ENCODE measurements around the gene FFAR2. TPM values are rescaled to one million over a fixed set of nuclear protein-coding genes. Genes with fewer than 3 reads are reported as not detected.

FFAR2 gene
- total RNA-seq, 1 donor from 2014 or later = not detected

DNA sequence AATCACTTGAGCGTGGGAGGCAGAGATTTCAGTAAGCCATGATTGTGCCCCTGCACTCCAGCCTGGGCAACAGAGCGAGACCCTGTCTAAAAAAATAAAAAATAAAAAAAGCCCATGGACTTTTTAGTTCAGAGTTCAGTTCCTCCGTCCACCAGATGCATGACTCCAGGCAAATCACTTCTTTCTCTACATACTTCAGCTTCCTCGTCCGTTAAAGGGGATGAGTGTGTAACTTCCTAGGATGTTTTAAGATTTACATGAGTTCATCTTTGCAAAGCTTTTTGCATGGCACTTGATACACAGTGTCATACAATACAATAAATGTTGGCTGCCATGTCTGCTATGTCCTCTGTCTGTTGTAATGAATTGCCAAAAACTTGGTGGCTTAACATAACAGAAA is 10.0 kb upstream of the FFAR2 start:
- intact Hi-C loops (cut with micrococcal nuclease) = no loop called here
- ATAC-seq (ENCODE audit: low read depth) = no peak
- DNase-seq = no peak
- TF ChIP-seq, protein P1, sequence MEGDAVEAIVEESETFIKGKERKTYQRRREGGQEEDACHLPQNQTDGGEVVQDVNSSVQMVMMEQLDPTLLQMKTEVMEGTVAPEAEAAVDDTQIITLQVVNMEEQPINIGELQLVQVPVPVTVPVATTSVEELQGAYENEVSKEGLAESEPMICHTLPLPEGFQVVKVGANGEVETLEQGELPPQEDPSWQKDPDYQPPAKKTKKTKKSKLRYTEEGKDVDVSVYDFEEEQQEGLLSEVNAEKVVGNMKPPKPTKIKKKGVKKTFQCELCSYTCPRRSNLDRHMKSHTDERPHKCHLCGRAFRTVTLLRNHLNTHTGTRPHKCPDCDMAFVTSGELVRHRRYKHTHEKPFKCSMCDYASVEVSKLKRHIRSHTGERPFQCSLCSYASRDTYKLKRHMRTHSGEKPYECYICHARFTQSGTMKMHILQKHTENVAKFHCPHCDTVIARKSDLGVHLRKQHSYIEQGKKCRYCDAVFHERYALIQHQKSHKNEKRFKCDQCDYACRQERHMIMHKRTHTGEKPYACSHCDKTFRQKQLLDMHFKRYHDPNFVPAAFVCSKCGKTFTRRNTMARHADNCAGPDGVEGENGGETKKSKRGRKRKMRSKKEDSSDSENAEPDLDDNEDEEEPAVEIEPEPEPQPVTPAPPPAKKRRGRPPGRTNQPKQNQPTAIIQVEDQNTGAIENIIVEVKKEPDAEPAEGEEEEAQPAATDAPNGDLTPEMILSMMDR (IDR thresholded peaks at IDR 0.05) = no peak
- H3K4me1 Mint-ChIP-seq = peaks cover 40% of the 10 kb centered on the region
- H3K4me3 Mint-ChIP-seq = no peak overlapping the region
- H3K9me3 Mint-ChIP-seq = no peaks in the 10 kb centered on the region
- H3K36me3 Mint-ChIP-seq (ENCODE audit: low read depth) = no peaks in the 10 kb centered on the region
- POLR2A ChIA-PET = interaction anchor here (0.9 kb wide), 1 partner anchor 10 kb away, joined by 3 read pairs; no protein-coding TSS in a partner anchor
- CTCF ChIA-PET = no interaction called here
- no peak overlapping the region for H3K27ac Mint-ChIP-seq
- no peaks in the 10 kb centered on the region for H3K27me3 Mint-ChIP-seq

DNA sequence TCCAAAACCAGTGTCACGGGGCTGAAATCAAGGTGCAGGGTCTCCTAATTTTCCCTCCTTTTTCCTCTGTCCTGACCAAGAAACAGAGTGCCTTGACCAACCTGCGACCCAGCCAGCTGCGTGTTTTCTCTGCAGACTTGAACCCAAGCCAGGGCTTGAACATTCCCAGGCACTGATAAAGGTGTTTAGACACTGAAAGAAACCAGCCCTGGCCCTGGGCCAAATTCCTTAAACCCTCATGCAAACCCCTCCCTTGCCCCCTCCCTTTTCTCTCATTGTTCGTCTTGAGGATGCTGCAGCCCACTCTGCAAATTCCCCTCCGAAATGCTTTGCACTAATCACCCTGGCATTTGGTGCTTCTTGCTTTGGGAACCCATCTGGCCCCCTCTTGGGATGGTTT is 9.5 kb upstream of the FFAR2 start:
- ChIA-PET POLR2A (interaction anchor here (0.7 to 0.9 kb wide), 2 partner anchors 10 to 91 kb away, joined by 3 to 4 read pairs; partner anchors contain the start of gene FFAR1), CTCF (no interaction called here)
- Mint-ChIP-seq H3K4me3 (no peak overlapping the region), H3K27ac (no peak overlapping the region), H3K9me3 (no peaks in the 10 kb centered on the region), H3K36me3 (ENCODE audit: low read depth) (no peaks in the 10 kb centered on the region), H3K4me1 (peaks cover 40% of the 10 kb centered on the region), H3K27me3 (no peaks in the 10 kb centered on the region)
- intact Hi-C loops (cut with micrococcal nuclease) = no loop called here
- ATAC-seq (ENCODE audit: low read depth) (no peak), DNase-seq (no peak)
- TF ChIP-seq, protein P1 (IDR thresholded peaks at IDR 0.05) = no peak

DNA sequence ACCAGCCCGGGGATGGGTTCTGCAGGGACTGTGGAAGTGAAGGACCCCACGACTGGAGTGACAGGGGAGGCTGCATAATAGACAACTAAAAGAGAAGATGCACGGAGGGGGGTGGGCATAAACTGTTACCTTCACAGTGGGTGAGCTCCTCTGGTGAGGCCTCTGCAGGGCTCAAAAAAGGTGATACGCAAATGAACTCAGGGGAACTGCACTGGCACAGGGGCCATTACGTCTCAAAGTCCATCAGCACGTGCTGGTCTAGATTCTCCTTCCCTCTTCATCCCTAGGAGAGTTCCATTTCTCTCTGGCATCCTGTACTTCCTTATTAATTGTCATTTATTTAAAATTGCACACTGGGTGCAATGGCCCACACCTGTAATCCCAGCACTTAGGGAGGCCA is 8.1 kb upstream of the FFAR2 start:
- no peaks in the 10 kb centered on the region for H3K36me3 Mint-ChIP-seq (ENCODE audit: low read depth)
- TF ChIP-seq, protein P1 (IDR thresholded peaks at IDR 0.05) = no peak
- DNase-seq (no peak), ATAC-seq (ENCODE audit: low read depth) (no peak)
- no peak overlapping the region for H3K4me3 Mint-ChIP-seq
- intact Hi-C loops (cut with micrococcal nuclease) = loop anchor here (5.0 kb wide), 1 partner anchor 33 kb away; no protein-coding TSS in a partner anchor
- no peaks in the 10 kb centered on the region for H3K9me3 Mint-ChIP-seq
- H3K4me1 Mint-ChIP-seq = peaks cover 42% of the 10 kb centered on the region
- POLR2A ChIA-PET = no interaction called here
- CTCF ChIA-PET = no interaction called here
- no peaks in the 10 kb centered on the region for H3K27me3 Mint-ChIP-seq
- H3K27ac Mint-ChIP-seq = peak overlapping the region; percentile 8

DNA sequence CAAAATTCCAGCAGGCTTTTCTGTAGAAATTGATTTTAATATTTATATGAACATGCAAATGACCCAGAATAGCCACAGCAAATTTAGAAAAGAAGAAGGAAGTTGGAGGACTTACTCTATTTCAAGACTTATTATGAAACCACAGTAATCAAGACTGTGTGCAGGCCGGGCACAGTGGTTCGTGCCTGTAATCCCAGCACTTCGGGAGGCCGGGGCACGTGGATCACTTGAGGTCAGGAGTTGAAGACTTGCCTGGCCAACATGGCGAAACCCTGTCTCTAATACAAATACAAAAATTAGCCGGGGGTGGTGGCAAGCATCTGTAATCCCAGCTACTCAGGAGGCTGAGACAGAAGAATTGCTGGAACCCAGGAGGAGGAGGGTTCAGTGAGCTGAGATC is 6.0 kb upstream of the FFAR2 start:
- H3K4me3 Mint-ChIP-seq = peak overlapping the region; percentile 50
- no peaks in the 10 kb centered on the region for H3K9me3 Mint-ChIP-seq
- peaks cover 36% of the 10 kb centered on the region for H3K4me1 Mint-ChIP-seq
- ATAC-seq (ENCODE audit: low read depth) = peak; percentile 50
- H3K27me3 Mint-ChIP-seq = no peaks in the 10 kb centered on the region
- H3K27ac Mint-ChIP-seq = no peak overlapping the region
- no peak for DNase-seq
- H3K36me3 Mint-ChIP-seq (ENCODE audit: low read depth) = no peaks in the 10 kb centered on the region
- ChIA-PET POLR2A (interaction anchor here (1.1 kb wide), 1 partner anchor 21 kb away, joined by 3 read pairs; no protein-coding TSS in a partner anchor), CTCF (no interaction called here)
- intact Hi-C loops (cut with micrococcal nuclease) = loop anchor here (5.0 kb wide), 1 partner anchor 35 kb away; no protein-coding TSS in a partner anchor
- TF ChIP-seq, protein P1 (IDR thresholded peaks at IDR 0.05) = no peak

DNA sequence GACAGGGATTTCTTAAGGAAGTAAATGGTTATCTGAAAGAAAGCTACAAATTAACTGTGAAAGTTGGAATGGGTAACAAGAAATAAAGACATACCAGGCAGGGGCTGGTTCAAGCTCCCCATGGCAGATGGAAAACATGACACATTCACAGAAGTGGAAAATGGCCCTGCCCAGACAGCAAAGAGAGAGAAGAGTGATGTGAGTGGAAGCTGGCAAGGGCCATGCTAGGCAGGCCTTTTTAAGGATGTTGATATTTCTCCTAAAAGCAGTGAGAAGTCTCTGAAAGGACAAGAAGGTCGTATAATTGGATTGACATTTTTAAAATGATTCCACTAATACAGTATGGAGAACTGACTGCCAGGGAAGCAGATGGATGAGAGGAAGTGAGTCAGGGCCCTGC is 3.3 kb upstream of the FFAR2 start:
- TF ChIP-seq, protein P1 (IDR thresholded peaks at IDR 0.05) = no peak
- ATAC-seq (ENCODE audit: low read depth) (no peak), DNase-seq (no peak)
- Mint-ChIP-seq H3K36me3 (ENCODE audit: low read depth) (no peaks in the 10 kb centered on the region), H3K4me1 (peaks cover 51% of the 10 kb centered on the region), H3K4me3 (no peak overlapping the region), H3K27ac (no peak overlapping the region), H3K9me3 (no peaks in the 10 kb centered on the region), H3K27me3 (no peaks in the 10 kb centered on the region)
- CTCF ChIA-PET = no interaction called here
- POLR2A ChIA-PET = no interaction called here
- intact Hi-C loops (cut with micrococcal nuclease) = loop anchor here (5.0 kb wide), 1 partner anchor 37 kb away; no protein-coding TSS in a partner anchor

Data from activated B cell treated with CpG ODN at 0.5 μM for 24 hours (primary cell).